Measurements from ENCODE around the gene PHF23. TPM values are rescaled to one million over a fixed set of nuclear protein-coding genes. Genes with fewer than 3 reads are reported as not detected.
A peak's percentile ranks its signal among the peaks of the same experiment; 100 is the strongest.

Gene PHF23
- total RNA-seq, 1 donor from 2014 or later: 80.9 TPM

- peaks cover 12% of the 10 kb centered on the region for H3K27me3 Mint-ChIP-seq (ENCODE audit: unreplicated experiment)
- peaks cover 31% of the 10 kb centered on the region for H3K4me1 Mint-ChIP-seq (ENCODE audit: unreplicated experiment)
- peak; percentile 99 for DNase-seq (ENCODE audit: low spot score)
- TF ChIP-seq CTCF (IDR thresholded peaks at IDR 0.05; ENCODE audit: unreplicated experiment): no peak
- peak within 1 kb of the TSS; percentile 93 for H3K4me3 Mint-ChIP-seq (ENCODE audit: unreplicated experiment)
- H3K27ac Mint-ChIP-seq (ENCODE audit: unreplicated experiment): peak within 1 kb of the TSS; percentile 99
- no peaks in the 10 kb centered on the region for H3K9me3 Mint-ChIP-seq (ENCODE audit: unreplicated experiment)
- peaks cover 30% of the 10 kb centered on the region for H3K36me3 Mint-ChIP-seq (ENCODE audit: low read depth, unreplicated experiment)
These were observed 13.2 kb upstream of the PHF23 start, which contains the start of gene ELP5 for GRCh38 chr17:7252176-7253043. Gene ELP5 (plus strand): TSS chr17:7252215. CDS start chr17:7252551, 336 bp downstream.

GRCh38 chr17:7251661-7252175, 12.5 kb upstream of the PHF23 start, which contains the start of gene CTDNEP1:
Gene CTDNEP1 (minus strand): TSS chr17:7251734. CDS start chr17:7251296, 438 bp downstream.
- peak within 1 kb of the TSS; percentile 93 for H3K4me3 Mint-ChIP-seq (ENCODE audit: unreplicated experiment)
- peak; percentile 78 for DNase-seq (ENCODE audit: low spot score)
- peaks cover 28% of the 10 kb centered on the region for H3K36me3 Mint-ChIP-seq (ENCODE audit: low read depth, unreplicated experiment)
- no peaks in the 10 kb centered on the region for H3K9me3 Mint-ChIP-seq (ENCODE audit: unreplicated experiment)
- H3K27ac Mint-ChIP-seq (ENCODE audit: unreplicated experiment): peak within 1 kb of the TSS; percentile 99
- no peak for TF ChIP-seq CTCF (IDR thresholded peaks at IDR 0.05; ENCODE audit: unreplicated experiment)
- peaks cover 14% of the 10 kb centered on the region for H3K27me3 Mint-ChIP-seq (ENCODE audit: unreplicated experiment)
- H3K4me1 Mint-ChIP-seq (ENCODE audit: unreplicated experiment): peaks cover 33% of the 10 kb centered on the region

GRCh38 chr17:7250695-7251627, 11.7 kb upstream of the PHF23 start:
- no peak for TF ChIP-seq CTCF (IDR thresholded peaks at IDR 0.05; ENCODE audit: unreplicated experiment)
- DNase-seq (ENCODE audit: low spot score): no peak
- H3K4me1 Mint-ChIP-seq (ENCODE audit: unreplicated experiment): peaks cover 33% of the 10 kb centered on the region
- peaks cover 12% of the 10 kb centered on the region for H3K27me3 Mint-ChIP-seq (ENCODE audit: unreplicated experiment)
- peak overlapping the region; percentile 96 for H3K27ac Mint-ChIP-seq (ENCODE audit: unreplicated experiment)
- H3K4me3 Mint-ChIP-seq (ENCODE audit: unreplicated experiment): peak overlapping the region; percentile 93
- peaks cover 30% of the 10 kb centered on the region for H3K36me3 Mint-ChIP-seq (ENCODE audit: low read depth, unreplicated experiment)
- H3K9me3 Mint-ChIP-seq (ENCODE audit: unreplicated experiment): no peaks in the 10 kb centered on the region

- H3K4me3 Mint-ChIP-seq (ENCODE audit: unreplicated experiment): peak overlapping the region; percentile 93
- H3K27ac Mint-ChIP-seq (ENCODE audit: unreplicated experiment): no peak overlapping the region
- no peak for TF ChIP-seq CTCF (IDR thresholded peaks at IDR 0.05; ENCODE audit: unreplicated experiment)
These were observed 10.6 kb upstream of the PHF23 start for GRCh38 chr17:7249830-7250229.

More at GRCh38 chr17:7249830-7250229, 10.6 kb upstream of the PHF23 start:
- no peaks in the 10 kb centered on the region for H3K9me3 Mint-ChIP-seq (ENCODE audit: unreplicated experiment)
- H3K36me3 Mint-ChIP-seq (ENCODE audit: low read depth, unreplicated experiment): peaks cover 32% of the 10 kb centered on the region
- DNase-seq (ENCODE audit: low spot score): no peak
- H3K4me1 Mint-ChIP-seq (ENCODE audit: unreplicated experiment): peaks cover 33% of the 10 kb centered on the region
- H3K27me3 Mint-ChIP-seq (ENCODE audit: unreplicated experiment): peaks cover 12% of the 10 kb centered on the region

Data from endothelial cell (in vitro differentiated cells).